ENCODE results near the gene ADAM12.

DNA sequence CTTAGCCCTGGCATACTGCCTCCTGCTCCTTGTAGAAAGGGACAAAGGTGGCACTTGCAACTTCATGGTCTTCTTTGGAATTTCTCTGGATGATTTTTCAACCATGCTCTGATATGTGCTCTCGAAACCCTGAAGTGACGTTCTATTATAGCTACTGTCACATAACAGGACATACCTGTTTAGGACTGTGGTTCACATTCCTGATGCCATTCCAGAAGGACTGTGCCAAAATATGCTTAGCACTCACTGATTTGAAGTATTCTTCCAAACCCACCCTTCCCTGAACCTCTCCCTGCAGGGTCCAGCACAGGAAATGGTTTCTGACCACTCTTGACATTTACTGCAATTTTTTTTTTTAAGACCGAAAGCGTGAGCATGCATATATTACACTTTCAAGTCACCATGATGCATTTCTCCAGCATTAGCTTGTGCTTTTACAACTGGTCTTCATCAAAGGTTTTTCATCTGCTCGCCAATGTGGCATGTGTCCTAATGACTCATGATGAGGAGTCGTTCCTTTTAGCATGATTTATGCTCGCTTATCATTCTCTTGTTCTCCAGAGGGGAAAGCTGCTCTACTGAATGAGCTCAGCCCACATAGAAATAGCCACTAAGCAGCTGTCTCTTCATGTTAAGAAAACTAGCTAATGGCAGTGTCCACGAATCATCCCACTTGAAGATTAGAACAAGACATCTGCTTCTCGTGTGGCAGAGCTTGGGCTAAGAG, 135.2 kb downstream of the ADAM12 start:
- TF ChIP-seq, protein P1, sequence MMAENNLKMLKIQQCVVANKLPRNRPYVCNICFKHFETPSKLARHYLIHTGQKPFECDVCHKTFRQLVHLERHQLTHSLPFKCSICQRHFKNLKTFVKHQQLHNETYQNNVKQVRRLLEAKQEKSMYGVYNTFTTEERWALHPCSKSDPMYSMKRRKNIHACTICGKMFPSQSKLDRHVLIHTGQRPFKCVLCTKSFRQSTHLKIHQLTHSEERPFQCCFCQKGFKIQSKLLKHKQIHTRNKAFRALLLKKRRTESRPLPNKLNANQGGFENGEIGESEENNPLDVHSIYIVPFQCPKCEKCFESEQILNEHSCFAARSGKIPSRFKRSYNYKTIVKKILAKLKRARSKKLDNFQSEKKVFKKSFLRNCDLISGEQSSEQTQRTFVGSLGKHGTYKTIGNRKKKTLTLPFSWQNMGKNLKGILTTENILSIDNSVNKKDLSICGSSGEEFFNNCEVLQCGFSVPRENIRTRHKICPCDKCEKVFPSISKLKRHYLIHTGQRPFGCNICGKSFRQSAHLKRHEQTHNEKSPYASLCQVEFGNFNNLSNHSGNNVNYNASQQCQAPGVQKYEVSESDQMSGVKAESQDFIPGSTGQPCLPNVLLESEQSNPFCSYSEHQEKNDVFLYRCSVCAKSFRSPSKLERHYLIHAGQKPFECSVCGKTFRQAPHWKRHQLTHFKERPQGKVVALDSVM (CRISPR knock-in tag; IDR thresholded peaks at IDR 0.05): no peak
- TF ChIP-seq POLR2AphosphoS2 (IDR thresholded peaks at IDR 0.05; ENCODE audit: low read depth, low read length): no peak
- TF ChIP-seq, protein P2, sequence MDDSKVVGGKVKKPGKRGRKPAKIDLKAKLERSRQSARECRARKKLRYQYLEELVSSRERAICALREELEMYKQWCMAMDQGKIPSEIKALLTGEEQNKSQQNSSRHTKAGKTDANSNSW (CRISPR knock-in tag; IDR thresholded peaks at IDR 0.05; ENCODE audit: borderline replicate concordance): no peak
